ENCODE data around the gene SLC7A1.

SLC7A1 gene

DNA sequence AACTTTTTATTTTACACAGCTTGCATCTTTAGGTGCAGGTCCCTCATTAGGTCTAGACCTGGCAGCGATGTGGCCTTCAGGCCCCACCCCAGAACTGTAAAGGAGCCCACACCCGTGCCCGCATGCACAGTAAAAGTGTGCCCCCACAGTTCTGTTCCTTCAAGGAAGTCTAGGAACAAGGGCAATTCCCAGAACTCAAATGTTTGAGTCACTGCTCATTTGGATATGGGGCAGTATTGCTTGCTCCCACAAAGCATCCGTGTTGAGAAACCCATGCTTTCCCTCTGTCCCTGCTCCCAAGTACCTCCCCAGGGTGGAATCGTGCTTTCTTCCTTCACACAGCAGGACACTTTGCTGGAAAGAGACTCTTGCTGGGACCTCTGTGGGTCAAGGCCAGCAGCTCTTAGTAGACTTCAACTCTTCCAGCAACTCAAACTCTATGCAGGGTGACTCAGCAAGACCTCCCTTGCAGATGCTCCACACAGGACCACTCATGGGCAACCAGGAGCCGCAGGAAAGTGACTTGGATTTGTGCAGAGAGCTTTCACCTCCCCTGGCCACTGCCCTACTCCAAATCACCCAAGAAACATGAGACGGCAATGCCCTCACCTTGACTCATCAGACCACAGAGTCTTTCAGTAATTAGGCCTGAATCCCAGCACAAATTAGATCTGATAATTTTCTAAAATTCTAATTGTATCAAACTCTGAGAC lies 12.3 kb downstream of the SLC7A1 start:
- DNase-seq (ENCODE audit: low read depth, low spot score), result no peak

DNA sequence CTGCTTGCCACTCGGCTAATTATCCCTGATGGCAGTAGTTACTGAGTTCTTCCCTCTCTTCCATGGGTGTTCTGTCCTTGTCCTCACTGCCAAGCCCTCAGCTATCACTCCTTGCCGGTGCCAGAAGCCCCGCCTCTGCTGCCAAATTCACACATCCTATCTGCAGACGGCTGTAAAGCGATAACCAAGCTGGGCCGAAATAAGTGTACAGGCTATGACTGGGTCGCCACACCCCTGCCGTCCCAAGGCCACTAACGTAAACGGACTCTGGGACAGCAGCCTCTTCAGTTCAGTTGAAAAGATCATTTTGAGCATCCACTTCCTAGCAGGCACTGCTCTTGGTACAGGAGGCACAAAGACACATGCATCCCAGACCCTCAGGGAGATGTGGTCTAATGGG lies 13.3 kb downstream of the SLC7A1 start:
- no peak for DNase-seq (ENCODE audit: low read depth, low spot score)

DNA sequence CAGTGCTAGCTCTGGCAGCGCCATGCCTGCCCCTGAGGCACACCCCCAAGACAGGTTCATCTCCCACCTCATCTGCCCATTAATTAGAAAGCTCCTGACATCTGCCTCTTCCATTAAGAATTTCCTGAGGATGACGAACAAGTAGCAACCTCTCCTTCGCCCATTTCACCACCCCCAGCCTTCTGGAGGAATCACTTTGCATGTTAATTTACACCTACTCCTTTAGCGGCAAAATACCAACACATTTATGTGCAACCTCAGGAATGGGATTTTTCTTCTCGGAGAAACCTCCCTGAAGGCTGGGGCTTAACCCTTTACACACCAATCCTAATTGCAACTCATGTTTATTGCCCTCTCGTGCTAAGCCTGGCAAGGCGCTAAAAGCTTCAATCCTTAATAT lies 13.8 kb downstream of the SLC7A1 start:
- no peak for DNase-seq (ENCODE audit: low read depth, low spot score)

DNA sequence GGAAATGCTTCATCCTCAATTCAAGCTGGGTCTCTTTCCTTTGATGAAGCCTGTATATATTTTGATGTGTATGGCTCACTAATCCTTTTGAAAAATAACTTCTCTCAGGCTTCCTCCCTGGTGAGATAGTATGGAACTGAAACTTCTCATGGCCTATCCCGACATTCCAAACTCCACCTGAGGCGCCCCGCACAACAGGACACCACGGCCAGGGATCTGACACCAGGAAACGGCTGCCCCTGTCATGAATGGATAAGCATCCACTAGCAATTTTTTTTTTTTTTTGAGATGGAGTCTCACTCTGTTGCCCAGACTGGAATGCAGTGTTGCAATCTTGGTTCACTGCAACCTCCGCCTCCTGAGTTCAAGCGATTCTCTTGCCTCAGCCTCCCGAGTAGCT lies 16.4 kb downstream of the SLC7A1 start:
- DNase-seq (ENCODE audit: low read depth, low spot score), result no peak

DNA sequence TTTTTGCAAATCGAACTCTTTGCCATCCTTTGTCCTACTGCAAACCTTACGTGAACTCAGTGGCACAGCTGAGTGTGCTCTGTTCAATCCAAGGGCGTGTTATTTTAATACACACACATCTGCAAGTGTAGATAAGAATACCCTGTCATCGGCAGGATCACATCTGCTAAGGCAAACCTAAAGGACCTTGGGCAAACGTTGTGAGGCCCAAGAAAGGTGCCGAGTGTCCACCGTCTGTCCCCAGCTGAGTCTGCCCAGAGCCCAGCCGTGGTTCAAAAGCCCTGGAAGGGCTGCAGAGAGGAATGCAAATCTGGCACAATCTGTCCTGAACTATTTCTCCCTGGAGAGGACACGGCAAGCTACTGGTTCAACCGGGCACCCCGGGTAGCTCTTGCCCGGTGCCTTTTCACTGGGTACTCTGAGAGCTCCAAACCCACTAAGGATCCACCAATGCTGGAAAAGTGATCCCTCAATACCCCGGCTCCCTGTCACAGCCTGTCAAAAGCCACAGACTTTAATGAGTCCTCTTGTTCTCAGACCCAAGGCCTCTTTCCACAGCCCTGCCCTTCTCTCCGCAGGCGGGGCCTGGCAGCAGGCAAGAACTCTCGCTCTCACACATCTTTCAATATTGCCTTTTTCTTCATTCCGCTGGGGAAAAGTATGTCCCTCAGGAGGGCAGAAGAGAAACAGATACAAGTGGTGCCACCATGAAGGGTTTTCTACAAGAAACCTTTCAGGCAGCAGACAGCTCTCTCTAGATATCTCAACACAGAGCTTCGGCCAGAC lies 17.0 kb downstream of the SLC7A1 start:
- no peak for DNase-seq (ENCODE audit: low read depth, low spot score)

DNA sequence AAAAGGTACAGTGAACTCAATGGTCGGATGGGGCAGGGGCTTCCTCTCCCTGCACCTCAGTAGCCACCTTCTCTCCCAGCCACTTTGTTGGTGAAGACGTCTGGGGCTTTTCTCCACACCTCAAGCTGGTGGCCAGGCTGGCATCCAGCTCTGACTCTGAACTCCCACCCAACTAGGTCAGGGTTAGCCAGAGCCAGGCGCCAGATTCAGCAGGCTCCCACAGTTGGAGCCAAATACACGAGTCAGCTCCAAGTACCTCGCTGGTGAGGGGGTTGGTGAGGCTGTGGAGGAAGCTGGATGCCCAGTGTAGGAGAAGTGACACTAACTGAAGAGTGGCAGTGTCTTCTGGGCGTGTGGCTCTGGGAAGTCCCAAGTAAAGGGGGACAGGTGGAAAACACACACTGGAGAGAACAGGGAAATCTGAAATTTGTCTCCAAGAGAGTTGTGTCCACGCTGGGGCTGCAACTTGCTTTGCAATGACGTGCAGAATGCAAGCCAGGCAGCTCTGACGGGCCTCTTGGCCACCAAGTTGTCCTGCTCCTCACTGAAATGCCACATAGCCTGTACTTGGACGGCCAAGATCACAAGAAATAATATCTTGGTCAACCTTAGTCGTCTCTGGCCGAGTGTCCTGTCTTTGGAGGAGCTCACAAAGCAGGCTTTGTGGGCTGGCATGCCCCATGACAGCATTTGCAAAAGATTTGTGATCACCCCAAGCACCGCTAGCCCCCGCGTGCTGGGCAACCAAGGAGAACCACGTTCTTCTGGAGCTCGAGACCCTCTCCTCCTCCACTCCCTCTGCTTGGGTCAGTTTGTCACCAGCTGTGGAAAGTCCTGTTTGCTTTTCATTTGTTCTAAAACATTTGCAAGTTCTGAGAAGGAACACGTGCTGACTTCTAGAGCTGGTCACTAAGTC lies 18.1 kb downstream of the SLC7A1 start:
- no peak for DNase-seq (ENCODE audit: low read depth, low spot score)

DNA sequence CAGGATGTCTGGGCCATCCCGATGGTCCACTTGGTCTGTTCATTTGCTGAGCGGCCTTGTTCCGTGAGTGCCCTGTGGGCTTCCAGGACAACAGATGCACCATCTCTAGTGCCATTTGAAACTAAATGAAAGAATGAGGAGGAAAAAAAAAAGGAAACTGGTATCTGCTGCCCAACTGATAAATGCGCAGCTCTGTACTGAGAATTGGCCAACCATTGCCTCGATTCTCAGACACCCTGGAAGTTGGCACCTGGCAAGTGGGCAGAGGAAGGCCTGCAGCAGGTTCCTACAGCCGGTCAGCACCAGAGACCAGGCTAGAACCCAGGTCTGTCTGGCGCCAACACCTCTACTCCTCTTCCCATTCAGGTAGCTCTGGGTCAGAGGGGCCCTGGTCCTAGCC lies 18.9 kb downstream of the SLC7A1 start:
- no peak for DNase-seq (ENCODE audit: low read depth, low spot score)

DNA sequence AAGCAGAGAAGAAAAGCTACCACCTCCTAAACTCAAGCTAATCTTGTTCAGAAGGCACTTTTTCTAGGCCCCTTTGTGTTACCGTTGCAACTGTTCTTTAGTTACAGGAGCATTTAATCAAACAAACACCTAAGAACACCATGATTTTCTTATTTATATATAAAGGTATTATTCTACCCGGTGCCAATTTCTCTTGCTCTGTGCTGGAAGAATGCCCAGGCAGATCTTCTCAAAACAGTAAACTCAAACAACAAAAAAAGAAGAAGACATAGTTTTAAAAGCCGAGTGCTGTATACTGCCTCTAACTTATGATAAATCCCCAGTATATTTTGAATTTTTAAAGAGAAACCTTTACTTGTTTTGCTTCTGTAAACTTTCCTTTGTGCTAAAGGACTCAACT lies 20.4 kb downstream of the SLC7A1 start:
- DNase-seq (ENCODE audit: low read depth, low spot score), result no peak

DNA sequence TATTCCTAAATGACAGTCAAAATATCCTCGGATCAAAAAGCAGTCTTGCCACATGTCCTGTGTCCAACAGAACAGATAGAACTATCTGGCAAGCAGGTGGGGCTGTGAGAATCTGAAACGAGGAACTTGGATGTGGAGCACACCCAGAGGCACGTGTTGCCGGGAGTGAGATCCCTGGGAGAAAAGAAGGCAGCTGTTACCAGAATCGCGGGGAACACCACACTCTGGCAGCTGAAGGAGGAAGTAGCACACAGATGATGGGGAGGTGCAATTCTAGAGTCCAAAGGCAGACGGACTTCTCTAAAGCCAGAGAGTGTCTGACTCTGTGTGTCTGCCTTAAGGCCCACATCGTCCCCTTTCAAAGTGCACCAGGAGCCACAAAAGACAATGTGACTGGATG lies 22.3 kb downstream of the SLC7A1 start:
- DNase-seq (ENCODE audit: low read depth, low spot score), result no peak

DNA sequence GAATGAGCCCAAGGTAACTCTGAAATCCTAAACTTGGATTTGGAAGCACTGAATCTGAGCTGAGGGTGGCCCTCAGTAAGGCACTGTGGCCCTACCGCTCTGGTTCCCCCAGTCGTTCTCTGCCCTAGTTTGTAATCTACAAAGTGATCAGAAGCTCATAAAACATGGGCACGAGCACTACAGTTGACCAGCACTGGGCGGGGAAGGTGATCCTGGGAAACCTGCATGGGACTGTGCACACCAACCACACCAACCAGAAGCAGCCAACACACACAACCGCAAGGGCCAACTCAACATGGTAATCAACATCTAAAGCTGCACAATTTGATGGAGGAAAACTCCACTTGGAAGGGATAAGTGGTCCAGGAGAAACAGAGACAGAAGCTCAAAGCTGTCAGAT lies 22.9 kb downstream of the SLC7A1 start:
- DNase-seq (ENCODE audit: low read depth, low spot score), result no peak

DNA sequence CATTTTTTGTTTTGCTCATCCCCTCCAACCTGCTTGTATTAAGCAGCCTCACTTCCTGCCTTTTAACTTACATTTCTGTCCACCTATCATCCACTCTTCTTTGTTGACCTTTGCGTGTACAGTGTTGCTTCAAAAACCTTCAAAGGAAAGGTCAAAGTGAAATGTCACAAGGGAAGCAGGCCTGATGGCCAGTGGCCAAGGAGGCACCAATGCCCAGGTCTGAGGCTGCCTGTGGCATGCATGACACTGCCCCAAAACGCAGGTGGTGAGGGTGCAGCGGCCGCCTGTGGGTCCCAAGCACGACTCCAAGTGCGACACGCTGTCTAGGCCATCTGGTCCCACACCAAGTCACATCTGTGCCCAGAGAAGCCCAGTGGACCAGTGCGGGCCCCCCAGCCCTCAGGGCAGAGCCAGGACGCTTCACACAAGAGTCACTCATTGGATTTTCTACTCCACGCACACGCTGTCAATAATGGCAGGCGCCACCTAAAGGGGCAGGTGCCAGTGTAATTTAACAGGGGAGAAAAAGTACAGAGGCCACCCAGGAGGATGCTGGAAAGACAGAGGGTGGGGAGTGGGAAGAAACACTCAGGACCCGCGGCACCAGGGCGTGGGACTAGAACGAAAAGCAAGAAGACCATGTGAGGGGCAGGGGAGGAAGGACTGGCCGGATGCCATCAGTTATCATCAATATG lies 23.5 kb downstream of the SLC7A1 start:
- no peak for DNase-seq (ENCODE audit: low read depth, low spot score)

DNA sequence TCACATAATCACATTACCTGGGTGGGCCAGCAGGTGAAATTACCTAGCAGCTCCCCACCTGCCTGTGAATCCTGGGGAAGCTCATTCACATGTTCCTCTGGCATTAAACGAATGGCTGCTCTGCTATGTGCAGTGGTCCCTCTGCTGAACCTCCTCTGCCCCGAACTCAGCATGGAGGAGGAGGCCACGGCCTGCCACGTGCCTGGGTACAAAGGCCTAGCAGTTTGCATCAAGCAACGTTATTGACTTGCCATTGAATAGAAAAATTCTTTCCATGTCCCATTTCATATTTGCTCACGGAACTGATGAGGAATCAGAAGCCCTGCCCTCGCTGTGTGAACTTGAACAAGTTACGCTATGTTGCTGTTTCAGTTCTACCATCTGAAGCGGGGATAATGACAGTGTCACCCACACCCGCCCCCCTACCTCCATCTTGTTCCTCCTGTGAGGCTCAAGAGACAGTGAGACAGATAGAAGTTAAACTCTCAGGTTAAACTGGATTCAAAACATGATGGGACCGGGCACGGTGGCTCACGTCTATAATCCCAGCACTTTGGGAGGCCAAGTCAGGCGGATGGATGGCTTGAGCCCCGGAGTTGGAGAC lies 25.3 kb downstream of the SLC7A1 start:
- no peak for DNase-seq (ENCODE audit: low read depth, low spot score)

DNA sequence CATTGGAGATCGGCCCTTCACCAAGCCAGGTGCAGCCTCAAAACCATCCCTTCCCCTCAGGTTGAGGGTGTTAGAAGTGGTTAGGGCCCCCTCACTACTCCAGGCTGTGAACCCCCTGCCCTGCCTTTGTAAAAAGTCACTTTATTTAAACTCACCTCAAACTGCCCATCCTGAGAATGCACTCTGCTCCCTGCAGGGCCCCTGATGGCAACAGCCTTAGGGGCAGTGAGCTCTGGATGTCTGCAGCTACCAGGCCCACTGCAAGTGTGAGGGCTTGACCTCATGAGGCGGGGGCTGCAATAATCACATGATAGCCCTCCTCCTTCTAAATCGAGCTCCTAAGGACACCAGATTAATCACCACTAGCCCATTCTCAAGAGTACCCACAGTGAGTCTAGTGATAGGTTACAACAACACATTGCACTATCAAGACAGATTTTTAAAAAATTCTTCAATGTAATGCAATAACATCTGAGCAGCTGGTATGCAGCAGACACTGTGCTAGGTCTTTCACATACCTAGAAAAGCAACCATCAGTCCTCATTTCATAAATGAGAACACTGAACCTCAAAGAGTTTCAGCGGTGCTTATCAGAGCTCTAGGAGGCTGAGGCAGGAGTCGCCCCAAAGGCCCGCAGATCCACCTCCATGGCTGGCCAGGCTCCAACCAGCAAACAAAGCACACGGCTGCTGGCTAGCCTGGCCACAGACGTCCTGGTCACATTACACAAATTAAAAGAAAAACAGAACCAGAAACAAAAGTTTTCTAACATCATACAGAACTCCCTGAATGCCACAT lies 26.0 kb downstream of the SLC7A1 start:
- DNase-seq (ENCODE audit: low read depth, low spot score), result no peak

DNA sequence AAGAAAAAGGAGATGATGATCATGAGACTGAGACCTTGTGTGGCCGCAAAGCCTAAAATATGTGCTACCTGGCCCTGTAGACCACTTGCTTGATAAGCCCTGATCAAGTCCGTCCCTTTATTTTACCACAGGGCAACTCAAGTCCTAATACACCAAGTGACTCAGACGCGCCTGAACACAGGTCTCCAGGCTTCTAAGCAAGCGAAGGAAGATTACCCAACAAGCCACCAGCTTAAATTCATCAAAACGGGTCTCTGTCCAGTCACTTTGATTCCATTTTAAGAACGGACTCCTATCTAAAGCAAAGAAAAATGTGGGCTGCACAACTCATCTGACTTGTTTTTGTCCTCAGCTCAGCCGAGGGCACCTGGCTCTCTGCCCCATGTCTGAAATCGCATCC lies 26.8 kb downstream of the SLC7A1 start:
- DNase-seq (ENCODE audit: low read depth, low spot score), result no peak

DNA sequence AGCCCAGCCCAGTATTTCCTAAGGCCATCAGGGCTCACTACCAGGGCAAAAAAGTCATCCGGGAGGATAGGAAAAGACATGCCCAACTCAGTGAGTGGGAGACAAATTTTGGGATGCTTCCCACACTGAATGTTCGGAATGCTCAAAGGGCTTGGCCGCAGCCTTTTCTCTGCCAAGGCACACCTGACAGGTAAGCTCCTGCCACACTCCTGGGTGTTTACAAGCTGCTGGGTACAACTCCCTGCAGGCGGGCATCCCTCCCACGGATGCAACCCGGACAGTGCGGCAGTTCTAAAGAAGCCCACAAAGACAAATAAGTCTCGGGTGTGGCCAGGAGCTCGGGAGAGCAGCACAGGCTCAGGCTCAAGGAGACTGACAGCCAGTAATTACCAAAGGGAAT lies 28.1 kb downstream of the SLC7A1 start:
- DNase-seq (ENCODE audit: low read depth, low spot score), result no peak

DNA sequence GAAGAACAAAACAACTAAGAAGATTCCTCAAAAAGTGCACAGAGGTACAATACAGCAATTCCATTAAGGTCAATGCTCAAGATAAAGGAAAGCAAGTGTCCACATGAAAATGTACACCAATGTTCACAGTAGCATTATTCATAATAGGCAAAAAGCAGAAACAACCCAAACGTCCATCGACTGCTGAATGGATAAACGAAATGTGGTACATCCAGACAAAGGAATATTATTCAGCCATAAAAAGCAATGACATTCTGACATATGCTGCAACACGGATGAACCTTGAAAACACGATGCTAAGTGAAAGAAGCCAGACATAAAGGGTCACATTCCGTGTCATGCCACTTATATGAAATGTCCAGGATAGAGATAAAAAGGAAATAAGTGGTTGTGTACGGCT lies 29.3 kb downstream of the SLC7A1 start:
- no peak for DNase-seq (ENCODE audit: low read depth, low spot score)

DNA sequence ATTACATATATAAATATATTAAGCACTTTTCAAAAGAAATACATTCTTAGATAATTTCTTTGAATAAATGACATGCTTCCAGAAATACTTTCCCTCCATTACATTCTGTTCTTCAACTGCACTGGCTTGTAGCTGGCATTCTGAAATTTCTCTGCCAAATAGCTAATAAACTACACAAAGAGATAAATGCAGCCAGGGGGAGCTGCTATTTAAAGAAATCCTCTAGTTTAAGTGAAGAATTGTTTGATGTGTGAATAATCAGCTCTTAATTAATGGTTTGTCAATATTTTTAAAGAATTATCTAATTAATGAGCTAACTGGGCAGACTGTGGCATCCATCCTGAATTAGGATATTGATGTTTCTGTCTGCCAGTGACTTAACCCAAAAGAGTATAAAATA lies 30.7 kb downstream of the SLC7A1 start:
- DNase-seq (ENCODE audit: low read depth, low spot score), result no peak

DNA sequence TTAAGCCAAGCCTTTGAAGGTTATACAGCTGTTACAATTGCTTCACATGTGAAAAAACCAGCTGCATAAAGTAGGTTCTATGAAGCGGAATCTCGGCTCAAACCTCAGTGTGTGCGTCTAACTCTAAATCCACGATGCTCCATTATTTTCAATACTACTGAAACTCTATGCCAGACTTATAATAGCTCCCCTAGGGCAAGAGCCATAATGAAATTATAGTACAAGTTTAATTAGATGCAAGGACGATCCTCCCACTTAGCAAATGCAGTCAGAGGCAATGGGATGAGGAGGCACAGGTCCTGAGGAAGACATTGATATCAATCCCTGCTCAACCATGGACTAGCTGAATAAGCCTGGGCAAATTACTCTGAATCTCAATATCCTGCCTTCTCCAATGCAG lies 31.1 kb downstream of the SLC7A1 start:
- no peak for DNase-seq (ENCODE audit: low read depth, low spot score)

DNA sequence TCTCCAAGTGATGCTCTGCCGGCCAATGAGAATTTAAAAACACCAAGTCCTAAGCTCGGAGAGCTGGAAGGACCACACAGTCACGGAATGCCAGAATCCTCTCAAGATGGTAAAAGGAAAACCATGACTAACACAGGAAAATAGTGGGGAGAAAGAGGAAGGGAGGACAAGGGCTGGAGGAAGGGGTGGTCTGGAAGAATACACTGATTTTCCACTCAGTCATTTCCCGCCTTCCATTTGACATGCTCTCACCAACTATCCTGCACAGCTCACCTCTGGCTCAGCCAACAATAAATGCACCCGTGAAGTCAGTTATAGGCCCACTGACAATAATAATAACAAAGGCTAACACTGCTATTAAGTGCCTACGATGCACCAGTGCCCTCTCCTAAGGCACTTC lies 31.5 kb downstream of the SLC7A1 start:
- no peak for DNase-seq (ENCODE audit: low read depth, low spot score)

DNA sequence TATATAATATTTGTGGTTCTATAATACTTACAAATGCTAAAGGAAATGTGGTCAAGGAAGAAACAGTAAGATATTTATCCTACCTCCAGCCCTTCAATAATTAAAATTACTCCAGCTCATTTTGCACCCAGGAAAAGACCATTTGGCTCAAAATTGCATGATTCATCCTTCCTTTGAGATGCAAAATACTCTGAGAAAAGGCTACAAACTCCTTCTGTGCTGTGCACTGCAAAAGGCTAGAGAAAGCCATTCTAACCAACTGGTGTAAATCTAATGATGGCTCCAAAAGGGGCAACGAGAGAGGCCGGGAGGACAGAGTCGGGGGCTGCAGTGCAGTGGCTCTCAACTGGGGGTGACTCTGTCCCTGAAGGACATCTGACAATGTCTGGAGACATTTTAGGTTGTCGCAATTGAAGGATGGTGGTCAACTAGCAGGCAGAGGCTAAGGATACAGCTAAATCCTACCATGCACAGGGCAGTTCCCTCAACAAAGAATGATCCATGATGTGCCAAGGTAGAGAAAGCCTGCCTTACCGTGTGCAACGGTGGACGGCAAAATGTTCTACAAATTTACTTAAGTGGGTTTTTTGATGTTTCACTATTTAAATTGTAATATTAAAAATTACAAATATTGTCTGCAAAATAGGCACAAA lies 32.6 kb downstream of the SLC7A1 start:
- no peak for DNase-seq (ENCODE audit: low read depth, low spot score)
